K562 (cell line): ENCODE measurements around the gene SESN2. TPM values are rescaled to one million over a fixed set of nuclear protein-coding genes. Genes with fewer than 3 reads are reported as not detected.
A peak's percentile ranks its signal among the peaks of the same experiment; 100 is the strongest.

Source experiments
- BDP1 ChIP-seq: IDR thresholded peaks from 3 replicates; pipeline ENCODE4 v1.6.1; 2011; ENCODE audit not compliant: insufficient read length, insufficient read depth
- BMI1 ChIP-seq: fragments of 150-350 bp; IDR thresholded peaks from 2 replicates; pipeline ENCODE4 v1.6.1; 2014; ENCODE audit warnings: low read length
- CBFA2T3 ChIP-seq: fragments of 450-650 bp; IDR thresholded peaks from 2 replicates; pipeline ENCODE4 v1.6.1; 2017
- CHD2 ChIP-seq: IDR thresholded peaks from 2 replicates; pipeline ENCODE4 v1.6.1; 2011; ENCODE audit warnings: low read depth, low read length
- CREBBP ChIP-seq: IDR thresholded peaks from one replicate; pipeline ENCODE4 v1.6.1; 2012; ENCODE audit warnings: low read depth, mild to moderate bottlenecking, control low read depth, inconsistent platforms, low read length
- CSDE1 ChIP-seq, 2 experiments: fragments of 450-650 bp; IDR thresholded peaks; 2 replicates each; pipeline ENCODE4 v1.6.1; 2016; ENCODE audit warnings: mild to moderate bottlenecking in 1 of 2
- EWSR1 ChIP-seq: fragments of 450-650 bp; IDR thresholded peaks from 2 replicates; pipeline ENCODE4 v1.6.1; 2018; ENCODE audit warnings: borderline replicate concordance, mild to moderate bottlenecking, low read depth, moderate library complexity; ENCODE audit not compliant: partially characterized antibody
- GTF3C2 ChIP-seq: IDR thresholded peaks from 3 replicates; pipeline ENCODE4 v1.6.1; 2011; ENCODE audit warnings: borderline replicate concordance, mild to moderate bottlenecking, moderate library complexity; ENCODE audit not compliant: insufficient read length; ENCODE audit errors: extremely low read depth
- HBP1 ChIP-seq: fragments of 450-650 bp; formaldehyde crosslinking; IDR thresholded peaks from 2 replicates; pipeline ENCODE4 v1.4.0; 2022; ENCODE audit warnings: missing genetic modification characterization
- HNRNPL ChIP-seq: fragments of 200-400 bp; formaldehyde crosslinking; IDR thresholded peaks from 2 replicates; pipeline ENCODE4 v1.6.1; 2017; ENCODE audit warnings: low read depth, mild to moderate bottlenecking, low read length
- HSF4 ChIP-seq: fragments of 250-450 bp; sonication (Bioruptor Pico); IDR thresholded peaks from 2 replicates; pipeline ENCODE4 v2.1.2; 2022; ENCODE audit warnings: mild to moderate bottlenecking, moderate library complexity, borderline replicate concordance
- KAT8 ChIP-seq: fragments of 450-650 bp; IDR thresholded peaks from 2 replicates; pipeline ENCODE4 v1.6.1; 2016; ENCODE audit warnings: low read depth, mild to moderate bottlenecking
- KDM1A ChIP-seq, 2 experiments: fragments of 450-650 bp; IDR thresholded peaks; 2 replicates each; pipeline ENCODE4 v1.6.1; 2016; ENCODE audit warnings: mild to moderate bottlenecking in 2 of 2
- MCM5 ChIP-seq: fragments of 450-650 bp; IDR thresholded peaks from 2 replicates; pipeline ENCODE4 v1.6.1; 2016; ENCODE audit warnings: low read depth
- NELFE ChIP-seq: IDR thresholded peaks from 2 replicates; pipeline ENCODE4 v1.6.1; 2011; ENCODE audit warnings: mild to moderate bottlenecking; ENCODE audit not compliant: insufficient read depth, insufficient read length
- NFRKB ChIP-seq: fragments of 450-650 bp; IDR thresholded peaks from 2 replicates; pipeline ENCODE4 v1.6.1; 2016; ENCODE audit warnings: low read depth
- PCBP2 ChIP-seq: fragments of 200-400 bp; formaldehyde crosslinking; IDR thresholded peaks from 2 replicates; pipeline ENCODE4 v1.6.1; 2018; ENCODE audit warnings: low read length, low read depth, mild to moderate bottlenecking, moderate library complexity; ENCODE audit not compliant: poor library complexity, severe bottlenecking
- RBM15 ChIP-seq: fragments of 200-400 bp; formaldehyde crosslinking; IDR thresholded peaks from 2 replicates; pipeline ENCODE4 v1.6.1; 2018; ENCODE audit warnings: mild to moderate bottlenecking, low read length, moderate library complexity; ENCODE audit not compliant: insufficient read depth
- RBM17 ChIP-seq: fragments of 200-400 bp; formaldehyde crosslinking; IDR thresholded peaks from 2 replicates; pipeline ENCODE4 v1.6.1; 2017; ENCODE audit warnings: low read depth, mild to moderate bottlenecking, low read length, borderline replicate concordance
- RCOR1 ChIP-seq, 2 experiments: IDR thresholded peaks; 2 replicates each; pipeline ENCODE4 v1.6.1; 2012; ENCODE audit warnings: low read depth in 2 of 2, low read length in 2 of 2, borderline replicate concordance in 1 of 2, improper control_type of control experiment in 1 of 2
- SUPT5H ChIP-seq: fragments of 450-650 bp; IDR thresholded peaks from 2 replicates; pipeline ENCODE4 v1.6.1; 2016
- TFAM ChIP-seq: fragments of 250-450 bp; sonication (Bioruptor Pico); conservative IDR thresholded peaks from 2 replicates; pipeline ENCODE4 v1.5.0; 2021; ENCODE audit warnings: mild to moderate bottlenecking, moderate library complexity
- ZKSCAN8 ChIP-seq: fragments of 200-800 bp; sonication (Bioruptor generic); IDR thresholded peaks from 2 replicates; pipeline ENCODE4 v1.6.1; 2016; ENCODE audit warnings: missing genetic modification characterization, missing compliant biosample characterization
- ZNF445 ChIP-seq: fragments of 250-450 bp; sonication (Bioruptor Pico); IDR thresholded peaks from 2 replicates; pipeline ENCODE4 v1.4.0; 2020; ENCODE audit warnings: low read depth, mild to moderate bottlenecking, moderate library complexity
- polyA plus RNA-seq, 8 experiments: library from polyadenylated mRNA; depleted of rRNA in 4 of 8; stranded (reverse) in 5 of 8; unstranded in 3 of 8; fragments of >200 nt; fragmentation: Nextera tagmentation in 2 of 8; fragmentation: Illumina TruSeq in 1 of 8; extraction: Ambion mirVana in 2 of 8; extraction: Trizol in 1 of 8; gene quantifications; 2 replicates each; pipeline versions ENCODE4 v1.2.1 to v1.2.3, GENCODE V29; 2011 to 2014; ENCODE audit warnings: inconsistent platforms in 1 of 8, missing spikeins in 1 of 8
- total RNA-seq, 7 experiments: library from RNA; depleted of rRNA in 6 of 7; stranded (reverse); fragments of >200 nt in 6 of 7; fragmentation: Illumina TruSeq in 2 of 7; extraction: Trizol in 2 of 7; gene quantifications; 2 replicates each; pipeline versions ENCODE4 v1.2.1 to v1.2.3, GENCODE V29; 2011 to 2021; ENCODE audit warnings: low replicate concordance in 1 of 7
- TF ChIP-seq, protein P1 (sequence below), 3 experiments: fragments of 200-800 bp in 1 of 3; sonication (Bioruptor generic) in 1 of 3; sonication (generic) in 1 of 3; formaldehyde crosslinking in 1 of 3; IDR thresholded peaks; 2 replicates each; pipeline versions ENCODE4 v1.6.1 to v1.8.0; 2016 to 2022; ENCODE audit warnings: mild to moderate bottlenecking in 2 of 3, missing compliant biosample characterization in 2 of 3, missing genetic modification characterization in 2 of 3, missing genetic modification reagents in 1 of 3

The SESN2 gene
- total and polyA plus RNA-seq, 9 of the 15 experiments (the other 6 are each of a cell fraction or from before 2014, with no cell fraction given) = 3.7 to 71.3 (median 16.8) TPM

DNA sequence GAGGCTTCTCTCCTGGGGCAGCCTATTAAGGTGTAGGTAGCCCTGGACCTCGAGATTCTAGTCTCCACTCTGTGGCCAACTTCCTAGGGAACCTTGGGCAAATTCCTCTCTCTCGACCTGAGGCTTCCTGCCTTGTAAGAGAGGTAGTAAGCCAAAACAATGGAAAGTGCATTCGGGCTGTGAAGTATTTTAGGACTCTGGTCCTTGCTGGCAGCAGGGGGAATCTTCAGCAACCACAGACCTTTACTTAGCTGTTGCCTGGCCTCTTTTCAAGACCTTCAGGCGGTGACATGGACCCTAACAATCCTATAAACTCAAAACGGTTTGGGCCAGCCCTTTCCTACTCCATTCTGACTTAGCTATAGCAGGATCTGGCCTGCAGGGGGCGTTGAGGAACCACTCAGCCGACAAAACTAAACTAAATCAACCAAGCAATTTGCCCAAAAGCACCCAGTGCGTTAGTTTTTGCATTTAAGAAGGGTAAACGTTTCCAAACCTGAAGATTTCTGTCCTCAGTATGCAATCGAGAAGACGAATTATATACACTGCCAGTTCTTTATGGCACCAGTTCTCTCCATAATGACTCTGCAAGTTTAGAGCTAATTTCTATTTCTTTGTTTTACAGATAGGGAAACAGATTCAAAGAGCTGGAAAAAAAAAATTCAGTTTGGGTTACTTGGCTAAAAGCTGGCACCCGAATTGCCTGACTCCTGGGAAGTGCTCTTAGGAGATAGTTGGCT lies 10.9 kb upstream of the SESN2 start (continued):
- TF ChIP-seq, protein P1, sequence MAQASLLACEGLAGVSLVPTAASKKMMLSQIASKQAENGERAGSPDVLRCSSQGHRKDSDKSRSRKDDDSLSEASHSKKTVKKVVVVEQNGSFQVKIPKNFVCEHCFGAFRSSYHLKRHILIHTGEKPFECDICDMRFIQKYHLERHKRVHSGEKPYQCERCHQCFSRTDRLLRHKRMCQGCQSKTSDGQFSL (CRISPR knock-in tag; IDR thresholded peaks at IDR 0.05) = no peak
- TF ChIP-seq, protein P1 (tag; IDR thresholded peaks at IDR 0.05) = no peak
- TF ChIP-seq RBM15 (no peak), RBM17 (no peak), SUPT5H (no peak), TFAM (CRISPR knock-in tag) (no peak), BMI1 (no peak), HNRNPL (no peak), CHD2 (no peak; the same call in 1 of the 2 replicates), CSDE1 (IDR thresholded peaks at IDR 0.05) (no peak), PCBP2 (no peak), BDP1 (no peak), NELFE (no peak), MCM5 (no peak), KAT8 (no peak), ZKSCAN8 (CRISPR knock-in tag) (no peak), KDM1A (IDR thresholded peaks at IDR 0.05) (no peak), RCOR1 (IDR thresholded peaks at IDR 0.05; ENCODE audit: borderline replicate concordance in 1 of 2, low read depth in 2 of 2, low read length in 2 of 2) (peak in 1 of 2 experiments; percentile 83; a peak in 2 of 4 replicates), HBP1 (no peak), HSF4 (CRISPR knock-in tag) (no peak), EWSR1 (no peak), CBFA2T3 (no peak), NFRKB (no peak; the same call in 1 of the 2 replicates), GTF3C2 (no peak), ZNF445 (CRISPR knock-in tag) (no peak), CREBBP (no peak)
